Measurements from ENCODE around the gene FBXO4.

FBXO4 gene, protein sequence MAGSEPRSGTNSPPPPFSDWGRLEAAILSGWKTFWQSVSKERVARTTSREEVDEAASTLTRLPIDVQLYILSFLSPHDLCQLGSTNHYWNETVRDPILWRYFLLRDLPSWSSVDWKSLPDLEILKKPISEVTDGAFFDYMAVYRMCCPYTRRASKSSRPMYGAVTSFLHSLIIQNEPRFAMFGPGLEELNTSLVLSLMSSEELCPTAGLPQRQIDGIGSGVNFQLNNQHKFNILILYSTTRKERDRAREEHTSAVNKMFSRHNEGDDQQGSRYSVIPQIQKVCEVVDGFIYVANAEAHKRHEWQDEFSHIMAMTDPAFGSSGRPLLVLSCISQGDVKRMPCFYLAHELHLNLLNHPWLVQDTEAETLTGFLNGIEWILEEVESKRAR

DNA sequence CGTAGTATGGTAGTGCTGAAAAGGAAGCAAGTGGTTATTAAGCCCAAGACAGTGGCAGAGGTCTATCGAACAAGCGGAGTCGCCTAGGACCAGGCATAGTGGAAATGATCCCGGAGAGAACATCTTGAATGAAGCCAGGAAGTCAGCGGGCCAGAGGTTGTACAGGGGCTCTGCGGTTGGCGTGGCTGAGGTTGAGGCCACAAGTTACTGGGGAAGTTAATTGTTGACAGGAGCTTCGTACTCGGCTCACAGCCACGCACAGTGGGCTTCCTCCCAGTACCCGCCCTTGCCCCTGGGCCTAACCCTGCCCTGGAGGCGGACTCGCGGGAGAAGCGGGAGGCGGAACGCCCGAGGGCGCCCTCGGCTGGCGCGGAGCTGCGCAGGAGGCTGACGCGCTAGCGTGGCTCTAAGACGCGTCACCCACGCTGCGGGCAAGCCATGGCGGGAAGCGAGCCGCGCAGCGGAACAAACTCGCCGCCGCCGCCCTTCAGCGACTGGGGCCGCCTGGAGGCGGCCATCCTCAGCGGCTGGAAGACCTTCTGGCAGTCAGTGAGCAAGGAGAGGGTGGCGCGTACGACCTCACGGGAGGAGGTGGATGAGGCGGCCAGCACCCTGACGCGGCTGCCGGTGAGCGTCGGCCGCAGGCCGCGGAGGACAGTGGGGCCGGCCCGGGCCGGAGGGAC lies at the start of gene FBXO4:
Gene FBXO4, plus strand, starts transcription at position 410 of the 683 bp plus-strand sequence. Its CDS starts 29 bp downstream, at position 439.
- DNase-seq (ENCODE audit: low spot score), result peak; percentile 88

- no peak for DNase-seq (ENCODE audit: low spot score)
These were observed 48.4 kb upstream of the FBXO4 start for GRCh38 chr5:41876678-41877077.

DNA sequence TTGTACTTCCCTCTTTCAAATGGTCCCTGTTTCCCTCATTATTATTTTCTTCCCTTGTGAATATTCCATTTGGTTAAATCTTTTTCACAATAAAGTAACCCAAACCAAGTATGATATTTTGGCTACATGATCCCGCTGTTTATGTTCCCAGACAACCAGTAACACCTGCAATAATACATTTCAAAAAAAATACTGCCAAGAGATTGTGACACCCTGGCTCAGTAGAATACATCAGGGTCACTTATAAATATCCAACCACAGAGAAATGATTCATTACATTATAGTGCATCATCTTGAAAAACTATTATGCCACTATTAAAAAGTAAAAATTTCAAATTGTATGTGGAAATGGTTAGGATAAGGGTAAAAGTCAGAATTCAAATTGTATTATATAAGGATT lies 47.7 kb upstream of the FBXO4 start:
- DNase-seq (ENCODE audit: low spot score), result no peak

GRCh38 chr5:41878173-41878572 lies 46.9 kb upstream of the FBXO4 start:
- no peak for DNase-seq (ENCODE audit: low spot score)

DNA sequence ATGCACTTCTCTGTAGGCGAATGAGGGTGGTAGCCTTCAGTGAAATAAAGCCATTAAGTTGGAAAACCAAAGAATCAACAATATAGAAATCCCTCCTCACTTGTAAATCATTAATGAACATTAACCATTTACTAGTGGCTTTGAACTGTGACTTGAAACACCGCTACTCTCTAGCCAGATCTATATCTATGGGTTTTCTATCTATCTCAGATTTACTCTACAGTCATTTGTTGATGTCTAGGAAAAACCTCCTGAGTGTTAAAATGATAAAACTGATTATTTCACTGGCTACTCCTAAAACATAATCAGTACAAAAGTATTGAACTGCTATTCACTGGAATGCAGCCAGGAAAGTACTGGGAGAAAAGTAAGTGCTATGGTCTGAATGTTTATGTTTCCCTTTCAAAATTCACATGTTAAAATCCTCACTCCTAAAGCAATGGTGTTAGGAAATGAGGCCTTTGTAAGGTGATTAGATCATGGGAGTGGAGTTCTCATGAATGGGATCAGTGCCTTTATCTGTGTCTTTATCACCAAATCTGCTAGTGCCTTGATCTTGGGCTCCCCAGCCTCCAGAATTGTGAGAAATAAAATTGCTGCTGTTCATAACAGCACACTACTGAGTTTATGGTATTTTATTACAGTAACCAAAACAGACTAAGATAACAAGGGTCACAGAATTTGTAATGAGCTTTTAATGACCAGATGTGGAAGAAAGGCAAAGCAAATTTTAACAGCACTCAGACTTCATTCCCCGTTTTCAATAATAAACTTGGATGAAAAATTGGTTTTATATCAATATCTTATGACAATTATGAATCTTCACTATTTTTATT lies 46.2 kb upstream of the FBXO4 start:
- DNase-seq (ENCODE audit: low spot score), result no peak

GRCh38 chr5:41882765-41883164 lies 42.3 kb upstream of the FBXO4 start:
- no peak for DNase-seq (ENCODE audit: low spot score)

DNA sequence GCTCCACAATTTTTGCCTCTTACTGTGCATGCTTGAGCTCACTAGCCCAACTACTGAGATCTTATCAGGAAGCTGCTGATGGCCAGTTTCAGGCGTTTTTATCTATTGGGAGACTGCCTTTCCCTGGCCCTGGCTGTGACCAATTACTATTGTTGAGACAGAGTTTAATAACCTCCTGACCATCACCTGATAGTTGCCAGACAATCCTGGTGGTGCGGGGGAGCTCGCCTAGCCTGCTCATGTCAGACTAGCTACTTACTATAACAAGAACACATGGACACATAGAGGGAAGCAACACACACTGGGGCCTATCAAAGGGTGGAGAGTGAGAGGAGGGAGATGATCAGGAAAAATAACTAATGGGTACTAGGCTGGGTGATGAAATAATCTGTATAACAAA lies 41.8 kb upstream of the FBXO4 start:
- DNase-seq (ENCODE audit: low spot score), result no peak

GRCh38 chr5:41883936-41884335 lies 41.1 kb upstream of the FBXO4 start:
- no peak for DNase-seq (ENCODE audit: low spot score)

- no peak for DNase-seq (ENCODE audit: low spot score)
These were observed 39.8 kb upstream of the FBXO4 start for GRCh38 chr5:41885286-41885685.

DNA sequence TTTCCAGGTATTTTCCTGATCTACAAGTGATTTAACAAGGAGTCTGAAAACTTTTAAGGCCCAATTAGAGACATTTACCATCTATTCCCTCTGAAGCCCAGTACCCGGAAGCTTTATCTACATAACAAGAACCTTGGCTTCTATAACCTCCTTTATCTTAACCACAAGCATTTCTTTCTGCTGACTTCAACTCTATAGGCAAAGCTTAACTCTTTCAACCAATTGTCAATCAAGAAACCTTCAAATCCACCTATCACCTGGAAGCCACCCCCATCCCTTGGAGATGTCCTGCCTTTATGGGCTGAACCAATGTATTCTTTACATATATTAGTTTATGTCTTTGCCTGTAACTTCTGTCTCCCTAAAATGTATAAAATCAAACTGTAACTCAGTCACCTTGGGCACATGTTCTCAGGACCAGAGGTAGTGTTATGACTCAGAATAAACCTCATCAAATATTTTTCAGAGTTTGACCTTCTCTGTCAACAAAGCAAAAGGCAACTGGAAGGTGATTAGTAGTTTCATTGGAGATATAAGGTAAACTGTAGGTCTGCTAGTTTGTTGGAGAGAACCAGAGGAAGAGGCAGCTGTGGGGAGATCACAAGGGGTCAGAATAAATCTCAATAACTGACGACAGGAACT lies 33.9 kb upstream of the FBXO4 start:
- DNase-seq (ENCODE audit: low spot score), result no peak

GRCh38 chr5:41892031-41892430 lies 33.0 kb upstream of the FBXO4 start:
- no peak for DNase-seq (ENCODE audit: low spot score)

GRCh38 chr5:41893074-41893851 lies 31.8 kb upstream of the FBXO4 start:
- DNase-seq (ENCODE audit: low spot score), result no peak

- DNase-seq (ENCODE audit: low spot score), result no peak
These were observed 28.9 kb upstream of the FBXO4 start for GRCh38 chr5:41896230-41896629.

DNA sequence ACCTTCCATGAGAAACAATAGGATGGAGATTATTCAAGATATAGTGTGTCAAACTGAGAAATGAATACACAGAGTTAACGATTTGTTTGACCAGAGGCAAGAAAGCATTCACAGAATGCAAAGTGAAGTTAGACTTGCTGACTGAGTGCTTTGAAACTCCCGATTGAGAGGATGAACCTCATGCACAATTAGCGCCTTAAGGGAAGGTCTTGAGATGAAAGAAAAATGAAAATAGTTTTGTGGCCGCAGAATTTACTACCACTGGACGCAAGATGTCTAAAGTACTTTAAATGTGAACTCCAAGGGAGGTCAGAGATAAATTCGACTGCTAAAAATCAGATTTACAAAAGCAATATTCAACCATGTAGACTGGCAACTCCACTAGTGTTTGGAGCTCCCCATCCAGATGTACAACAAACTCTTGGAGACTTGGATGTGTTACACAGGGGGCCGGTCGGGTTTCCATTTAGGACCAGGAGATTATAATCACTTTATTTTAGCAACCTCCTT lies 21.6 kb upstream of the FBXO4 start:
- no peak for DNase-seq (ENCODE audit: low spot score)

- DNase-seq (ENCODE audit: low spot score), result peak; percentile 99
These were observed 20.9 kb upstream of the FBXO4 start, which contains the start of gene RIMOC1 for GRCh38 chr5:41903892-41904799. Gene RIMOC1 (plus strand): TSS chr5:41904344. CDS start chr5:41904368, 24 bp downstream.

- no peak for DNase-seq (ENCODE audit: low spot score)
These were observed 18.9 kb upstream of the FBXO4 start for GRCh38 chr5:41906151-41906550.

- DNase-seq (ENCODE audit: low spot score), result no peak
These were observed 16.6 kb upstream of the FBXO4 start for GRCh38 chr5:41908374-41909079.

DNA sequence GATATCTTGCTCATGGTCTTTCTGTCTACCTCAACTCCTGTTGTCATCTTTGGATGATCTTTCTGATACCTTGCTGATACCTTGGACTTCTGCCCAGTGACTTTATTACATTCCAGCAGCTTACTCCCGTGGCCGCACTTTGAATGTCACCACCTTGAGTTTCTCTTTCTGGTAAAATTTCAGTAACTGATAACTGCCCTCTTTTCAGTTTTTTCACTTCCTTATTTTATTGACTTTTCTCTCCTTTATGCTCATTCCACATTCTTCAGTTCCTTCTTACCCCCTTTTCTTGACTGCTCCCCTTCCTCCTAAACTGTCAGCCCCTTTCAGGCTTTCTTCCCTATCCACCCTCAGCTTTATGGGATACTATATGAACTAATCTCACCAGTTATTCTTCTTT lies 7.0 kb upstream of the FBXO4 start:
- DNase-seq (ENCODE audit: low spot score), result no peak

- DNase-seq (ENCODE audit: low spot score), result no peak
These were observed 3.9 kb upstream of the FBXO4 start for GRCh38 chr5:41921166-41921565.
